ENCODE measurements around the gene PCSK4.

- TF ChIP-seq POLR2A (IDR thresholded peaks at IDR 0.05) (no peak), CTCF (IDR thresholded peaks at IDR 0.05) (no peak)
These were observed 35.2 kb upstream of the PCSK4 start for GRCh38 chr19:1525343-1525742.

Data from vagina (tissue), 2 donors.